Stimulated activated CD8-positive, alpha-beta memory T cell treated with anti-CD3 and anti-CD28 coated beads, Interleukin-4, amount 100 ng/mL, for 1 hour (primary cell): ENCODE results near the gene ERN1.

Experiments
- DNase-seq, 2 donors: peaks; one replicate each; pipeline ENCODE4 v3.0.0-alpha.2; 2020; ENCODE audit warnings: low read depth in 2 of 2, low spot score in 1 of 2

Gene ERN1

DNA sequence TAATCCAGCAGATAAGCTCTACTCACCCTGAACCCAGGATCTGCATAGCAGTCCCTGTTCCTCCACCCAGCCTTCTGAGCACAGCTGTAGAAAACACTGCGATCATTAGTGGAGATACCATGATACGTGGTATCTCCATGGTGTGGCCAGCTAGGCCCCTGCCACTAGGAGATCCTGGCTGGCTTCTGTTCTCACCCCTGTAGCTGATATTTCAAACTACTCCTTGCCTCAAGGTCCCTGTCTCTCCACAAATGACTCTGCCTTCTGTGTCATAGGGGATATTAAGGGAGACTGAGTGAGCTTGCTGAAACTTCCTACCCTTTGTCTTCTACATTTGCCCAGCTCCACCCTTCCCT is 44.3 kb downstream of the ERN1 start:
- no peak for DNase-seq

DNA sequence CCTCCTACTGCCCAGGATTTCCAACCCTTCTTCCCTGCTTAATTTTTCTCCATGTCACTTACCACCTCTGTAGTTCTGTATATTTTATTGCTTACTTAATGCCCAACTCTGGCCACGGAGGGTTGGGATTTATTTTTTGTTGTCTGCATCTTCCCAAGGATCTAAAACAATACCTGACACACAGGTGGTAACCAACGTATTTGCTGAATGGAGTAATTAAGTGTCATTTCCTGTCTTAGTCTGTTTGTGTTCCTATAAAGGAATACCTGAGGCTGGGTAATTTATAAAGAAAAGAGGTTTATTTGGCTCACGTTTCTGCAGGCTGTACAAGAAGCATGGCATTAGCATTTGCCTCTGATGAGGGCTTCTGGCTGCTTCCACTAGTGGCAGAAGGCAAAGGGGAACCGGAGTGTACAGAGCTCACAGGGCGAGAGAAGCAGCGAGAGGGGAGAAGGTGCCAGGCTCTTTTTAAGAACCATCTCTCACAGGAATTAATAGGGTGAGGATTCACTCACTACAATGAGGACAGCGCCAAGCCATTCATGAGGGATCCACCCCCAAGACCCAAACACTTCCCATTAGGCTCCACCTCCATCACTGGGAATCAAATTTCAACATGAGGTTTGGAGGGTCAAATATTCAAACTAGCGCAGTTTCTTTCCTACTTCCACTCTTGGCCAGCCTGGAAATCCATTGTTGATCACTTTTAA is 44.8 kb downstream of the ERN1 start:
- DNase-seq, result no peak

DNA sequence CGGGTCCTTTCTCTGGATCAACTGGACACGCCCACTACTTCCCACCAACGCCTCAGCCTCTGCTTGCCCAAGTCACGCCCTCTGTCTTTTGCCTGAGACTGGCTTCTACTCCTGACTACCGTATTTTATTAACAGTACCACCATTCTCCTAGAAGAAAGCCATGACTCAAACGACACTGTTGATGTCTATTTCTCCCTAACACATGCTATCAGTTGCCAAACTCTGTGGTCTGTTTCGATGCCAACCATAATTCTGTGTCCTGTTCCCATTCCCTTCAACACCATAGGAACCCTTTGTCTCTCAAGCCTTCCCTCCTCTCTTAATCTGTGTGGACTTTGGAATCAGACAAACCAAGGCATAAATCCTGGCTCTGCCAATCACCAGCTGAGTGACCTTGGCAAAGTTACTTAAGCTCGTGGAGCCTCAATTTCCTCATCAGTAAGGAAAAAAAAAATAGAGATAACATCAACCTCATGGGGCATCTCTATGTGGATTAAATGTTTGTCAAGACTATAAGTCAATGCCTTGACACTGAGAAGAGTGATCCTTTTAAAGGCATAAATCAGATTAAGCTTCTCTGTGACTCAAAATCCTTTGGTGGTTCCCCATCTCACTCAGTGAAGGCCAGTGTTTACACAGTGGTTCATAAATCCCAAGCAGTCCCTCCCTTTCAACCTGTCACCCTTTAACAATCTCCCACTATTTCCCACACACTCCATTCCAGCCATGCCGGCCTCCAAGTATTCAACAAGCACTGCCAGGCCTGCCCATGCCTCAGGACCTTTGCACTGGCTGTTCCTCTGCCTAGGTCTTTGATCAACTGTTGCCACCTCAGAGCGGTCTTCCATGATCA is 45.6 kb downstream of the ERN1 start:
- DNase-seq, result no peak

DNA sequence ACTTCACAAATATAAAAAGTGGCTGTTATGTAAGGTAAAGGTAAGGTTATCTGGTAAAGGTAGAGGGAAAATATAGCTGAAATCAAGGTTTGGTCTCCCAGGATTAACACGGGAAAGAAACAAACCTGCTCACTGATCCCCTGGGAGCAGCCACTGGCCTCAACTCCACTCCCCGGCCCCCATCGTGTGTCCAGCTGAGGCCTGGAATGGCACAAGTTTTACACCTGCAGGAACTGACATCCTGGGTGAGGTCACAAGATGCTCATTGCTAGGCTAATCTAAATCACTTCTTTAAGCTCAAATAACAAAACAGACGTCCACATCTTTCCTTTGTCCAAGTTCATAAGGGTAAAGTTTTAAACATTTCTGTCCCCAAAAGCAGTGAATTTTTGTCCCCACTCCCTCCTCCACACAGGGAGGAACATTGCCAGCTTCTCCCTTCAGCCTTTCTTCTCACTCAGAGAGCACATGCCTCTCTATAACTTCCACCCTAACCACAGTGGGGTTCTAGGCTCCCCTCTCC is 46.3 kb downstream of the ERN1 start:
- DNase-seq, result no peak

DNA sequence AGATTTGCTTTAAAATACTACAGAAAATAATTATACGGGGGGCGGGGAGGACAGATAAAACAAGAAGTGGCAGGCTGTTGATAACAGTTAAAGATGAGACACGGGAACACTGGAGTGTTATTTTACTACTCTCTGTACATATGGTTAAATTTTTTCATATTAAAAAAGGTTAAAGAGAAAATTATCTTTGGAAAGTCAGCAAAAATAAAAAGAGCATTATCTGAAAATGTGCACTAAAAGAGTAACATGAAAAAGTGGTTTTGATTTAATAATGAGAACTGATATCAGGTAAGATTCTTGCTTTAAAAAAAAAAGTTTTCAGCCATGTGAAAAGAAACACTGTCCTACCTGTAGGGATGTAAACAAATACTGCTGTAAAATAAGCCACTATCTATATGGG is 46.9 kb downstream of the ERN1 start:
- DNase-seq, result no peak

DNA sequence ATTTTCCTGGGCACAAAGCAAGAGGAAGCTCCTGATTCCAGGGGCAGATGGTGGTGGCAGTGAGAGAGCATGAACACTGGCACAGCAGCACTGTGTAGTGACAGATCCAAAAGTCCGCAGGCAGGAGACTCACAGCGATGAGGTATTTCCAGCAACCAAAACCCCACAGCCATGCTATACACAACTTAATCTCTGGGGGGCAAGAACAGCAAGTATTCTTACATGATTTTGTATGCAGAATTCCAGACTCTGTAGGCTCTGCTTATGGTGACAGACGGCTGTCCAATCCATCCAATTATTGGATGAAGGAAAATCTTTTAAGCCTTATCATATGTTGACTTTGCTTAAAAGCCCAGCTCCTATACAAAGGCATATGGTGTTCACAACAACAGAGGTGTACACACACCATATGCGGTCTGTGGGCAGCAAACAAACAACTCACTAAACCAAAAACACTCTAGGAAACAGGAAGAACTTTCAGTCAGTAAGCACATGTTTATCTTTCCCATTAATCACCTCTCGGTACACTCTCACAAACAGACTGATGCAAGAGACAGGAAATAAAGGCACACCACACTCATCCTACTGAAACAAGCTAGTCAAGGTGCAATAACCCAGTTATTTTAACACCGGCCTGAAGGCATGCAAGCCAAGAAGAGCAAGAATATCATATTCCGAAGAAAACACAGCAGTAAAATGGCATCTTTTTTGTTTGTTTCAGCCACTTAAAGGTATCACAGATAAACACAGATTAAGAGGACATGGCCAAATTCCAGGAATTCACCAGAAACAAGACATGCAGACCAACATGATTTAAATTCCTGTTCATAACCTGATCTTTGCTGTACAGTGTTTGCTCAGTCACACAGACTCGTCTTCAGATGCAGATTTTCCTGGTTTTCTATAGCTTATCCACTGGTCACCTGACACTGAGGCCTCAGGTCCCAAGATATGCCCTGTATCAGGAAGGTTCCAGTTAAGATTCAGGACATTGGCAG is 47.8 kb downstream of the ERN1 start:
- no peak for DNase-seq

DNA sequence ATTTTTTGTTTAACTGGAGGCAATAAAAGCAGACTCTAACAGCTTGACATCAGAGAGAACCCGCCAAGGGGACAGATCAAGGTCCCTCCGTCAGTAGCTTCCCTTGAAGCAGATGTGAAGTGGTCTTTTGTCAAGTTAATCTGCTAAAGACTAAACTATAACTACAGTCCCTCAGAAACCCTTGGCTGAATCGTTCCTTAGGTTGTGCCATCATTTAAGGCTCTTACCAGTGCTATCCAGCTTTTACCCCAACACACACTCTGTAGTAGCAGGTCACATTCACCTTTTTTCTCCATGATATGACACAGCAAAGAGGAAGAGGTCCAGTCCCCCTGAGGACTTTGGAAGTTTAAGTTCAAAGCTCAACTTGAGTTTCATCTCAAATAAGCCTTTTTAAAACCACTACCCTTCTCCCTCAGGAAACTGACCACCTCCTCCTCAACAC is 49.7 kb downstream of the ERN1 start:
- no peak for DNase-seq

DNA sequence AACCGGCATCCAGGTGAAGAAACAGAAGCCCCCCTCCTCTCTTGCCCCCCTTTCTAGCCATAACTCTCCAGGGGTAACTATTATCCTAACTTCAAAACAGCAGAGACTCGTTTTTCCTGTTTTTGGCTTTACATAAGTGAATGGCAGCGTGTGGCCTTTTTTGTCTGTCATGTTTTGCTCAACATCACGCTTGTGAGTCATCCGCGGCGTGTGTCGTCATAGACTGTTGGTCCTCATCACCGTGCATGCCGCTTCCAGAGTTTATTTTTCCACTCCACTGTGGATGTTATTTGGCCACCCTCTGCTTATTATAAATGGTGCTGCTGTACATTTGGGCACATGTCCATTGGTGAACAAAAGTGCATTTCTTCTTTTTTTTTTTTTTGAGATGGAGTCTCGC is 52.6 kb downstream of the ERN1 start:
- DNase-seq, result no peak

DNA sequence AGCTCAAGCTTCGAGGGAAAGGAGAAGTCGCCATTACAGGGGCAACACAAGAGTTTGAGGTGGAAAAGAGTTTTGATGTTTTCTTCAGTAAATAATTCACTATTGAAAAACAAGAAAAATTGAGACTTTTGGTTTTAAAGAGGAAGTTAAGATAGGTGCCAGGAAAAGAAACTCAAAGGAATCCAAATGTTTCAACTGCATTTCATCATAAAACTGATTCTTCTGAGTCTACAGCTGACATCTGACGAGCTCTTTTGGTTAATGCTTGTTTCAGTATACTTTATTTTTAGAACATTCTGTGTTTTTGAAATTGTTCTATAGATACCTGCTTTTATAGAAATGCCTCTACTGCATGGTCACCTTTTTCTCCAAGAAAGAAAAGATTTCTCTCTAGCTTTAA is 54.0 kb downstream of the ERN1 start:
- DNase-seq, result no peak

DNA sequence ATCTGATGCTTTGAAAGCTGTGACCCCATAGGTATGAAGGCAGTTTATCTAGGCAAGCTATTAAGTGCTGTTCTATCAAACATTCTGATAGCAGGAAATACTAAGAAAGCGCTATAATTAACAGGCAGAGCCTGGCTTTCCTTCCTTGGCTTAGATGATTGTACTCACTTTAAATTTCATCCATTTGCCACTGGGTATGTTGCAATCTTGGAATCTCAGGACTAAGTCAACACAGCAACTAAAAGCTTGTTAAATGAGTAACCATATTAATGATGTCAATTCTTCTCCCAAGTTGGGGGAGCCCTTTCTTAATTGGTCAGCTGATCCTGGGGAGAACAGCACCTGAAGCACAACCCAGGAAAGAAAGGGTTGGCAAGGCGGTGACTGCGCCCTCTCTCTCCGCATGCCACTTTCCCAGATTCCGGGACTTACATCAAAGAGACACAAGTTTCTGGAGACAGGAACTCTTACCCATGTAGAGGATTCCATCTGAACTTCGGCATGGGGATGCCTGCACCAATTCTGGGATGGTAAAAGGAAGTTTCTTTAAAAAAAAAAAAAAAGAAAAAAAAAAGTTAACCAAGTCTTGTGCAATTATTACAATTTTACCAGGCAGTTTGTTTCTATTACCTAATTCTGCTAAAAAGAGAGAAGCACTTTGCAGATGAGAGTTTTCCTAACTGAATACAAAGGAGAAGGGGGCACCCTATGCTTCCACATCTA is 55.1 kb downstream of the ERN1 start:
- DNase-seq, result no peak

DNA sequence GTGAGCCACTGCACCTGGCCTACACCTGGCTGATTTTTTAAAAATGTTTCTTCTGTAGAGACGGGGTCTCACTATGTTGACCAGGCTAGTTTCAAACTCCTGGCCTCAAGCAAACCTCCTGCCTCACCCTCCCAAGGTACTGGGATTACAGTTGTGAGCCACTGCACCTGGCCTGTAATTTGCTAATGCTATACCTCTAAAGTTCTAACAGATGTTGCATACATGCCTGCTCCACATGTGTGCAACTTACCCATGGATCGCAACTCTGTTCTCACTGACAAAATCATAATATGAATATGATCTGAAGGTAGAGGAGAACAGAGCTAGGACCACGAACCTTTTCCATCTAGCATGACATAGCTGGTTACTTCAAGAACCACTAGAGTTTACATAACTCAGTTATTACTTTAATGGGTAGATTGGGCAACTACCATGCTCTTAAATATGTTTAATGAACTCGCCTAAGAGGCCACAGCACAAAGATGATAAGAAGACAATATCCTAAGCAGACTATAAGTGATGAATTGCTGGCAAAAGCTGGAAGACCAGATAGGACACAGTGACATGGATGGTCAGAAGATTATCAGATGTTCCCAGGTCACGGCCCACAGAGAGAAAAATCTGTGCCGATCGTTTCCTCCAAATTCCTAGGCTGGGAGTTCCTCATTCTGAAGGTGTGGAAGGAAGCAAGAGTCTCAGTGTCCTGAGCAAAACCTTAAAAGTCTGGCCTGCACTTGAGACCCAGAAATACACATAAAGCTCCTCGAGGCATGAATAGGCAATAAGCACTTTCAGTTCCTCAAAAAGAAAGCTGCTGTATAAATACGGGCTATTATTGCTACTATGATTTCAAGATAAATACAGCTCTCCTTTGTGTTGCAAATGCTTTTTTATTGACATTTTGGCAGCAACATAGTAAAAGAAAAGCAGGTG is 55.9 kb downstream of the ERN1 start:
- no peak for DNase-seq

DNA sequence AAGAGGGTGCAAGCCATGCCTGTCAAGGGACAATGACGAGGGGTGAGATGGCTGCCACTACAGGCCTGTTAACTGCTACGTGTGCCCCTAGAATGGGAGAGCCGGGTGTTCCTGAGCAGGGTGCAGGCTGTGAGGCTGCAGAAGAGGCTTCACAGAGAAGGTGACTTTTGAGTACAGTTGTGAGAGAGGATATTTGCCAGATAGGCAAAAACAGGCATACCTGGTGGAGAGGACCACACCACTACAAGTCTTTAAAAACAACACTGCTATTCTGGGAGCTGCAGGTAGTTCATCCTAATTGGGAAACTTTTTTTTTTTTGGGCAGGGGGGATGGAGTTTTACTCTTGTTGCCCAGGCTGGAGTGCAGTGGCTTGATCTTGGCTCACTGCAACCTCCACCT is 58.8 kb downstream of the ERN1 start:
- DNase-seq, result no peak

DNA sequence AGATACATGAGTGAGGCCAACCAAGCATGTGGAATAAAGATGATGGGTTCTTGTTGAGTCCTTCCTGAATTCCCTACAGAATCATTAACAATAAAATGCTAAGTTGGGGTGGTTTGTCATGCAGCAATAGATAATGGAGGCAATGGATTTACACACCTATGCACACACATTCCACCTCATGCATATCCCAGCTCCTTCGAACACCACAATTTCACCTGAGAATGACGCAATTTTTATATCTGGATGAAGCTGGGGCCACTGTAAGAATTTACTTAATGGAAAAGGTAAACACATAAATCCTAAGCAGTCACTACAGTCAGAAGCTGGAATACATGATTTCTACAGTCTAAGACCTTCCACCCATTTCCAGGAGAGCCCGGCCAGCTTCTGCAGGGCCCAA is 59.7 kb downstream of the ERN1 start:
- DNase-seq, result no peak

DNA sequence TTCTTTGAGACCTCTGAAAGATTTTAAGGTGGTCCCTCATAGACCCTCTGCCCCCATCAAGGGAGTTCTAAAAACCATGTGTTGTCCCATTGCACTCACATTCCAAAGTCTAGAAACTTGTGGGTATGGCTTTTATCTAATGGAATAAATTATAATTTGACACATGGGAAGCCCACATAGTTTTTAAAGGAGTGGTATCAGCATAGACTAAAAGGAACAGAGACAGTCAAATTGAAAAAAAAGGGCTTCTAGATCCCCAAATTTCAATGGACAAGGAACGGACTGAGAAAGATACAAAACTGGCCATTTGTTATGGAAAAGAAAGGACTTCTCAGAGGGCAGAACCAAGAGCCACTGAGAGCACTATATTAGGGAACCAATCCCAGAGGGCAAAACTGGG is 60.8 kb downstream of the ERN1 start:
- no peak for DNase-seq

DNA sequence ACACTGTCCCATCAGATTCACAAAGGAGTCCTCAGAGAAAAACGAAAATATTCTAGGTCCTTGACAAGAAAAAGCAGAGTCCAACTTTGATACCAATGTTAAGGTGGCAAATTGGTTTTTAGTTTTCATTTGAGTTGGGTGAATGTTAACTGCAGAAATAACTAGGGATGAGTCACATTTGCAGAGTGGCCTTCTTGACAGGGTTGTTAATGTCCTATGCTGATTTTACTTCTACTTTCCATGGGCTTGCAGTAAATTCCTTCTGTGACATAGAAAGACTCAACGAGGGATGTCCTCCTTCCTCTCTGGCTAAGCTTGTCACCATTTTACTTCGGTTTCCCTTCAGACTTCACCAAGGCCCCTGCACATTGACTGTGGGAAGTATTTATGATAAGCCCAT is 62.3 kb downstream of the ERN1 start:
- no peak for DNase-seq

DNA sequence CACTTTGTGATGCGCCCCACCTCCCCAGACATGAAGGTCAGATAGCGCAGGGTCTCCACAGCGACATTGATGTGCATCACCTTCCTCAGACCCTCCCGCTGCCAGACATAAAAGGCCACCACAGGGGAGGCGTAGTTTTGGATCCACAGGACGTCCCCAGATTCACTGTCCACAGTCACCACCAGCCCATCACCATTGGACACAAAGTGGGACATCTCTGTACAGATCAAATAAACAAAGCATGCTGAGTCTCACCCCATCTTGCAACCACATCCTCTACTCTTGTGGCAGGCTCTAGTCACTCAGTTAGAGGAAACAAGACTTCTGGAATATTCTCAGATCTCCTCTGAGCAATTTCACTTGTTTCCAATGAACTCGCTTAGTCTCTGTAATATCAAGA is 63.2 kb downstream of the ERN1 start:
- no peak for DNase-seq

DNA sequence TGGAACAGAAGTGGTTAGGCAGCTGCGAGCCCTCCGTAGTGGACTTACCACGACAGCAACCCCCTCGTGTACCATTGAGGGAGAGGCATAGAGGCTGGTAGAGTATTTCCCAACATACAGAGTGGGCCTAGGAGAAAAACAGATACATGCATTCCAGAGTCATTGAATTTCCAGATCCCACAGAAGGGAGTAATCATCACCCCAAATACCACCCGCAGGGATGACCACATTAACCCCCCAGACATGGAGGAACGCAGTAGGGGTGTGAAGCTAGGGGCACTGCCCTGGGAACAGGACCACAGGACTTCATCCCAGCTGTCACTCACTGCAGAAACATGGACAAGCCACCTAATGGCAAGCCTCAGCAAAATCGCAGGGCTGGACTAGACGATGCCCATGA is 64.8 kb downstream of the ERN1 start:
- DNase-seq, result no peak

DNA sequence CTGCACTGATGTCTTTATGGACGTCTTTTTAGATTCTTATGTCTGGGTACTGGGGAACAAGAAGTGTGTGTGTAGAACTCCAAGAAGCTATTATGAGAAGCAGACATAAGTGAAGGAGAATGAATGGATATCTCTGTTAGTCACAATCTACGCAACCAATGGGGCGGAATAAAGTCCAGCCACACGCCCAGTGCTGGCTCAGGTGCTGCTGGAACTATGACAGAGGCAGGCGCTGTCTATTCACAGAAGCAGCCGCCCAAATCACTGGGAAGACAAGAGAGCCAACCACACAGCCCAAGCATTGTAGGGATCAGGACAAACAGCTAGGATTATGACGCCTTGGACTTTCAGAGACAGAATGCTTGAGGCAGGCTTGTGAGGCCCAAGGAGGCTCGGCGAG is 65.6 kb downstream of the ERN1 start:
- DNase-seq, result no peak

DNA sequence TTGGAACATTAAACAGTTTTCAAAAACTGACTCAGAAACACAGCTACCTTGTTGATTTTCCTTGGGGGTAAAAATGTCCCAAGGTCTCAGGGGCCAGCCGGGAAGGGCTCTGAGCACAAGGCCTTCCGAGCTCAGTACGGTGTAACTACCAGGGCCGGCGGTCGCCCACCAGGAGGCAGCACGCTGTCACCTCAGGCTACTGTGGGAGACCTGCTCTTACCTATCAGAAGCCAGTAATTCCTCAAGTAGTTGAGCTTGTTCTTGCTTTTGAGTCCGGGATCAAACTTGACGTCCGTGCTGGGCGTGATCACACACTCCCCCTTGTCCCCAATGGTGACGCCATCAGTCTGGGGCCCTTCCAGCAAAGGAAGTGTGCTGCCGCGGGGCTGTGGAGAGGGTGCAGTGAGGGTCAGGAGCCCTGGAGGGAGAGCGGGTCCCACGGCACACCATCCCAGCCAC is 66.1 kb downstream of the ERN1 start:
- DNase-seq, result peak in 1 of 2 donors; percentile 17
